GM19463 (cell line): ENCODE measurements around the gene FGGY.

ENCODE experiments used
- ATAC-seq: cut with Tn5 transposase; IDR thresholded peaks from one replicate; pipeline ENCODE4 v1.9.1; 2021; ENCODE audit warnings: mild to moderate bottlenecking, moderate library complexity; ENCODE audit not compliant: unreplicated experiment

Gene FGGY

DNA sequence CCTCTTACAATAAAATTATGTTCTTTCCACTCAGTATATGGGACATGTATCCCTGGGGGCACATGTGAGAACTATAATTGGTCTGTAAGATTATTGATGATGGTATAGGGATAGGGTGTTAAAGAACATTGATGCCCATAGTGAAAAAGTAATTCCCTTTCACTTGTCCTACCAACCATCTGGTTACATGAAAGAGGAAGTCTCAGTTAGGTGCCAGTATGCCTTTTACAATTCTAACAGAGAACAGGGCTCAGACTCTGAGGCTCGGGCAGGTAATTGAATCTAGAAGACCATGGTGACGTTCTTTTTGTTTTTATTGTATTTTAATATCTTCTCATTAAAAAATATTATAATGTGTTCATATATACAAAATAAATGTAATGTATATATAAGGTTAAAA, 113.6 kb downstream of the FGGY start:
- peak; percentile 55 for ATAC-seq

DNA sequence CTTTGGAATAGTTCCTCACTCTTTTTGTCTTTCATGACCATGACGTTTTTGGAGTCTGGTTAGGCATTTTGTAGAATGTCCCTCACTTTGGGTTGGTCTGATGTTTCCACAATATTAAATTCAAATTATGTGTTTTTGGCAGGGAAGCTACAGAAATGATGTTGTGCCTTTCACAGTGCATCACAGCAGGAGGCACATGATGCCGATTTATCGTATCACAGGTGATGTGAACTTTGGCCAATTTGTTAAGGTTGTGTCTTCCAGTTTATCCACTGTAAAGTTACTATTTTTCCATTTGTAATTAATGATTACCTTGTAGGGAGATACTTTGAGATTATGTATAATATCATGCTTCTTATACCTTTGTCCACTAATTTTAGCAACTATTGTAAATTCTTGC, 114.3 kb downstream of the FGGY start:
- no peak for ATAC-seq

DNA sequence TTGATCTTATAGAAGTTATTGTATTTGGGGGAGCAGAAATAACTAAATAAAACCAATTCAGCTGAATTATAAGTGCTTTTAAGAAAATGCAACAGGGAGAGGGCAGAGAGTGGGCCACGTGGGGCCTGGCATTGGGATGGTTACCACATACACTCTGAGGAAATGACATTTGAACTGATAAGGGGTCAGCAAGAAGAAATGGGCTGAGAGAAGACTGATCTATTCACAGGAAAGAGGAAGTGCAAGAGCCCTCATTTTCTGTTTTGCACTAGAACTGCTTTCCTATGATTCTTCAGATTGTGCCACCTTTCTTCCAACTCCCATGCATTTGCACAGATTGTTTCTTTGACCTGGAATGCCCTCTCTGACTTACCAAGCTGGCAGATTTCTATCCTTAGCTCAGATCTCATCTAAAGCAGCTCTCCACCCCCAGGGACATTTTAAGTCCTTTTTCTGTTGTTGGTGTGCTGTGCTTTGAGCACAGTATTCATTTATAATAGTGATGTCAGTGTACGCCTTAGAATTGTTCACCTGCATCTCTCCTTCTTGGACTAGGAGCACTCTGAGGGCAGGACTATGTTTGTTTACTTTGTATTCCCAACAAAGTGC, 115.9 kb downstream of the FGGY start:
- no peak for ATAC-seq

DNA sequence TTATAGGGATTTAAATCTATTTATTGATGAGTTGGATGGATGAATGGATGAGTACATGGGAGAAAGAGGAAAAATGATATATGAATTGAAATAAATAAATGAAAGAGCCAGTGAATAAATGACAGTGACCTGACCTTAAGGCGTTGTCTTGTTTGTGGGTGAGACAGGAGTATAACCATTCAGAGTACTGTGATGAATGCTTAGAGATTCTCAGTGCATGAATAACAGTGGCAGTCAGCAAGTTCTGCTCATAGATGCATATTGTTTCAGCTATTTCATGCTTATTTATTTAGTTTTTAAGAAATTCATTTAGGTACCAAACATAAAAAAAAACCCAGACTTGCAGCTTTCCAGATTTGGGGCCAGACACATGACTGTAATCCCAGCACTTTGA, 116.4 kb downstream of the FGGY start:
- no peak for ATAC-seq

DNA sequence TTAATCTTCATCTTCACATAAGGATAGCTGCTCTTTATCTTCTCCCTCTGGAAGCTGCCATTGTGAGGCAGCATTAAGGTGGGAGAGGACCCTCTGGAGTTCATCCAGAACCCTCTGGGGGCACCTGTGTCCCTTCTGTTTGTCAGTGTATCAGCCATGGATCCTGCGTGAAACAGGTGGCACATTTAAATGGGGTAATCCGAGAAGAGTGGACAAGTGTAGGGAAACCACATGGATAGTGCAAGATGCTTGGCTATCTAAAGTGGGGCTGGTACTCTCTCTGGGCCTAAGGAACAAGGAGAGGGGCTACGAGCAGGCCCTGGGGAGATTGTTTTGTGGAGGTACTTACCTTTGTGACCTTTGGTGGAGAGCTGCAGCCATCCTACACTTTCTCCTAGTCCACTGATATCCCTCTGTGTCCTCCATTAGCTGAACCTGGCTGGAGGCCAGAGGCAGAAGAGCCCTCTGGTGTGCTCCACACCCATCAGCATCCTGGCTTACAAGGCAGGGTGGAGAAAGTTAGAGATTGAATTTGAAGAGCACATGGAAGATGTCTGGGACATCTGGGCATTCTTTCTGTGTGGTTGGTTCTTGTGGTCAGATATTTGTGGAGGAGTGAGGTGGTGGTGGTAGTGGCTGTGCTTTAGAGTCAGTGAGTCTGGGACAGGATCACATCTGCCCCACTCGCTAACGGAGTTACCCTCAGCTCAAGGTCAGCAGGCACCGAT, 117.7 kb downstream of the FGGY start:
- no peak for ATAC-seq

- no peak for ATAC-seq
These were observed 118.5 kb downstream of the FGGY start for GRCh38 chr1:59415286-59415850.

DNA sequence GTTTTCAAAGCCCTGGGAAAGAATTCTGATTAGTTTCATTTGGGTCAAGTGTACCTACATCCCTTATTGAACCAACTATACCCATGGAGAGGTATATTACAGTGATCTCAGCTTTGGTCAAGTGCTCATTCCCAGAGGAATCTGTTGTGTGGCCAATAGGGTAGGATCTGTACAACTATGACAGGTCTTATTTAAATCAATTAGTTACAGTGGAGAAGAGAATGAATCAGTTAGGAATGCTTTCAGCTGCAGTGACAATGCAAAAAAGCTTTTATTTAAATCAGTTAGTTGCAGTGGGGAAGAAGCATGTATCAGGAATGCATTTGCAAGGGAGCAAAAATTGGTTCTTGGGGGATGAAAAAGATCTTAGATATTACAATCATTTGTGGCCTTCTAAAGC, 119.0 kb downstream of the FGGY start:
- ATAC-seq = no peak

- ATAC-seq = no peak
These were observed 120.5 kb downstream of the FGGY start for GRCh38 chr1:59417406-59417805.

DNA sequence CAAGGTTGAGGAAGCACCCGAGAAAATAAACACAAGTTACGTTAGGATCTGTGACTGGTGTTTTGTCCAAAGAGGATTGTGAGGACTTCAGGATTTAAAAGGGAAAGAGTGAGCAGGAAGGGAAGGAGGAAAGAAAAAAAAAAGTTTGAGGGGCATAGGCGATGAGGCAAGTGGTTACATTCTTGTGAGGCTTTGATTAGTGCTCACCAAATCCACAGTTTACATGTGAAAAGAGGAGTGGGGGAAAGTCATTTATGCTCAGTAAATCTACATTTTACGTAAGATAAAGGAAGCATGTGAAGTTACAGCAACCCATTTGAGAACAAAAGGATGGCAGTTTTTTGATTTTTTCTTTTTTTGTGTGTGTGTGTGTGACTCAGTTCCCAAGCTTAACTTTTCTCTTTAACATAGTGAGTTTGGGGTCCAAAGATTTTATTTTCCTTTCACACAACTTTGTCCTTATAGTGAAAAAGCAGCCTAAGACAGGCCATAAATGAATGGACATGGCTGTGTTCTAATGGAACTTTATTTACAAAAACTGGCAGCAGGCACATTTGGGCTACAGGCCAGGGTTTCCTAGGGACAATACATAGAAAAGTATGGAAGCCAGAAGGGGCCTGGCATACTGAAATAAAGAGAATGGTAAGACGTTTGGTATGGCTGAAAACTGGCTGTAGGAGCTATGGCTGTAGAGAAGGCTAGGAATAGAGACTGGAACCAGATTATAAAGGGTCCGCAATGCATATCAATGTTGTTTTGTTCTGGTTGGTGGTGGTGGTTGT, 121.7 kb downstream of the FGGY start:
- ATAC-seq = no peak

- no peak for ATAC-seq
These were observed 122.7 kb downstream of the FGGY start for GRCh38 chr1:59419361-59420140.

DNA sequence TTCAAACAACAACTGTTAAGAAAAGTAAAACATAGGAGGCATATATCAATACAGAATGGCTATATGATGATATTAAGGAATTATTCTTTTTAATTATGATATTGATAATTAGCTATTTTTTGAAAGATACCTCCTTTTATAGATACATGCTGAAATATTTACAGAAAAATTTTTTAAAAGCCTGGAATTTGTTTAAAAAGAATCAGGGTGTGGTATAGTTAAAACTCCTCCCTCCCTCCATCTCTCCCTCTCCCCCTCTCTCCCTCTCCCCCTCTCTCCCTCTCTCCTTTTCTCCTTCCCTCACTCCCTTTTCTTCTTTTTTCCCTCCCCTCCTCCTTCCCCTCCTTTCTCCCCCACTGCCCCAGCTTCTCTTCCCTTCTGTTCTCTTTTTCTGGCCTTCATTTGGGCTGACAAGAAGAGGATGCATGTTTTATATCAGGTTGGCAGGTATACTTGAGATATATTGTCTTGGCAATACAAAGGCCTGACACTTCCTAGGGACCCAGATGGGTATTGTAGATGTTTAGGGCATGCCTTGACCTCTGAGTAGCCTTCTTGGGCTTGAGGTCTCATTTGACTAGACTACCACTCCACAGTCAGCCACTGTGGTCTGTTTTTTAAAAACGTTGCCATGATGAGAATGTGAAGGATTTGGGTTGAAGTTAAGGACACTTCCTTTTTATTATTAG, 124.5 kb downstream of the FGGY start:
- ATAC-seq = no peak

GRCh38 chr1:59422921-59423575, 126.2 kb downstream of the FGGY start:
- no peak for ATAC-seq

GRCh38 chr1:59427155-59427554, 130.3 kb downstream of the FGGY start:
- no peak for ATAC-seq

GRCh38 chr1:59427784-59428183, 130.9 kb downstream of the FGGY start:
- no peak for ATAC-seq

GRCh38 chr1:59428828-59429227, 131.9 kb downstream of the FGGY start:
- no peak for ATAC-seq

DNA sequence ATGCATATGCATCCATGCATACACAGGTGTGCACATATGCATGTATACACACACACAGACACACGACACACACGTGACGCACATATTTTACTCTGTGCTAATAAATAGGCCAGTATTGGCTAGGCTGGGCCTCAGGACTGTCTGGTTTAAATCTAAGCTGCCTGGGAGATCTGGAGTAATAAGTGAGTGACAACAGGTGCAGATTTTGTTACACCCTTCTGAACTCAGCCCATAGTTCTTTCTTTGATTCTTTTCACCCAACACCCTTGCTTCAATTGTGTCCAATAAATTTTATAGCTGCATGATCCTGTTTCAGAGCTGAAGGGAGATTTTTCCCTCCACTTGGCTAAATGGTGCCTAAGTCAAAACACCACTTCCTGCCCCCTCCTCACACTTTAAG, 132.8 kb downstream of the FGGY start:
- ATAC-seq = no peak

DNA sequence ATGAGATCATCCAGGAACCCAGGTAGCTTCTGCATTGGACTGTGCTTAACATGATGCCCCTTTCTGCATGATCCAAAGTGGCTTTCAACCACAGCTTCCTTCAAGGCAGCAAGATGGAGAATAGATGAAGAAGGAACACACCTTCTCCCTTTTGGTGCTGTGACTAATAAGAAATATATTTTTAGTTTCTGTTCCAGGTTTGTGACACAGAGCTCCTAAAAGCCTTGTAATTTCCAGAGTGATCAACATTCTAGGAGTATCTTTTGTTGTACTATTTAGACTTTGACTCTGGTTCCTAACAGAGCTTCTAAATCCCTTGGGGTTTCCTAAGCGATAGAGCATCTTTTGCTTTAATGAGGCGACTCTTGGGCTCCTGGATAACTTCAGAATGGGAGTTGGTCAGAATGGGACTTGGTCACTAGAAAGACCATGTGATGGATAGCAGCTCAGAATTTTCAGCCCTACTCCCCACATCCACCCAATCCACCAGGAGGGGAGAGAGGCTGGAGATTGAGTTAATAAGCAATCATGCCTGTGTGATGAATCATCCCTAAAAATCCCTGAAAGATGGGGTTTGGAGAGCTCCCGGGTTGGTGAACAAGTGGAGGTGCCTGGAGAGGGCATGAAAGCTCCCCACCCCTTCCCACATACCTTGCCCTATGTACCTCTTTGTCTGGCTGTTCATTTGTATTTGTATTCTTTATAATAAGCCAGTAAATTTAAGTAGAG, 134.8 kb downstream of the FGGY start:
- no peak for ATAC-seq

DNA sequence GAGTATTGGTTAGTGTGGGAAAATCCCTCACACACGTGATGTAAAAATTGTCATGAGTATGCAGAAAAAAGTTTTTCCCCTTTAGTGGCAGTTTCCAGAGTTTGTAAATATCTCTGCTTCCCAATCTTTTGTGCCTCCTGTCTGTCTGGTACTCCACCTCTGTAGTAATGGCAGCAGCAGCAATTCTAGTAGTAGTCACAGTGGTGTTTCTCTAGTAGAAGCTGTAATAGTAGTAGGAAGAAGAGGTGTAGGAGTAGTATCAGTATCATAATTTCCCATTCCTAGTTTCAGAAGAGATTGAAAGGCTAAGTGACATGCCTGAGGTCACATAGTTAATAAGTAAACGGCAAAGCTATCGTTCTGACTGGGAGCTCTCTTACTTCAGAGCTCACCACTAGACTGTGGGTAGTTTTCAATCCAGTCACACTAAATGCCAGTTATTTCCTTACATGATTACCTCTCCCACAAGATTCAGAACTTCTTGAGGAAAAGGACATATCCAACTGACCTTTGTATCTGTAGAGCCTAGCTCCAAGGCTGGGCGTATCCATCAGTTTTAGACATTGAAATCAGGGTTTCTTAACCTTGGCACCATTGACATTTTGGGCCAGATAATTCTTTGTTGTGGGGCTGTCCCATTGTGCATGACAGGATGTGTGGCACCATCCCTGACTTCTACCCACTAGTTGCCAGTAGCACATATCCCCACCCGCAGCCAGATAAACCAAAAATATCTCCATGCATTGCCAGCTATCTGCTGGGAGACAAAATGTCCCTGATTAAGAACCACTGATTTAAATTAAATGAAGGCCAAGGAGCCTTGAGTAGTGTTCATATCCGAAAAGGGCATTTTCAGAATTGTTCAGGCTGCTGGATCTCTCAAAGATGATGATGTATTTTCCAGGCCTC, 135.9 kb downstream of the FGGY start:
- ATAC-seq = peak; percentile 94
